Lung microvascular endothelial cell (primary cell): ENCODE measurements around the gene LRRC53. TPM values are rescaled to one million over a fixed set of nuclear protein-coding genes. Genes with fewer than 3 reads are reported as not detected.

Experiments
- DNase-seq, 2 donors: peaks; one replicate each; pipeline versions ENCODE4 v3.0.0 to v3.0.0-alpha.2; 2010; ENCODE audit warnings: low read depth in 2 of 2
- total RNA-seq: library from RNA; depleted of rRNA; stranded (reverse); fragments of >200 nt; gene quantifications from 2 replicates; pipeline ENCODE4 v1.2.1, GENCODE V29; 2014

The LRRC53 gene
- total RNA-seq, 1 donor from 2014 or later = not detected

DNA sequence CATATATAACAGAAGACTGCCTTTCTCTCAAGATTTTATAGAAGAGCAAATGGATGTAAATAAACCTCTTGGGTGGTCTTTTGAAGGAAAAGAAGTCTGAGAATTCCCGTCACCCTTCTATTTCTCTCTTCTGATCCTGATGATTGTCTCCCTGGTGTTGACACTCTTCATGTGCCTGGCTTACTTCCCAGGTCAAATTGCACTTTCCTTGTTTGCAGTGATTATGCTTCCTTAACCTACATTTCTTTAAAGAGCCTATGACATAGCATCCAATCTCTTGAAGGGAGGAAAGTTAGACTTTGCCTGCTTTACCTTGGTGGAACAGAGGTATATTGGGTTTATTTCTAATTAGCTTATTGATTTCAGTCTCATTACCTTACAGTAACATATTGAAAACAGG is 80.1 kb downstream of the LRRC53 start:
- no peak for DNase-seq

DNA sequence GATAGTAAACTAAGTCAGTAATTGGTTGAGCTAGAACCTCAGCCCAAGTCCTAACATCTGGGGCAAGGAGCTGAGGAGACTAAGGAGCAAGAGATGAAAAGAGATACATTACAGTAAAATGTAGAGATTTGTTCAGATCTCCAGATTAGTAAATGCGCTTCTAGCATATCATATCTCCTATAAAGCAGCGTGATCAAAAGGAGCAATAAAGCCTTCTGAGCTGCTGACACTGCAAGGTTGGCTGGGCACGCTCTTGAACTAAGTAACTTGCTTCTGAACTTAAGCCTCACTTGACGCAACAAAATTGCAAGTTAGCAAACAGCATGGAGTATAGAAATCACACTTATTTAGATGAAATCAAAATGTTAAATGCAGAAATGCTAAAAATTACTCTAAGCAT is 80.9 kb downstream of the LRRC53 start:
- no peak for DNase-seq

DNA sequence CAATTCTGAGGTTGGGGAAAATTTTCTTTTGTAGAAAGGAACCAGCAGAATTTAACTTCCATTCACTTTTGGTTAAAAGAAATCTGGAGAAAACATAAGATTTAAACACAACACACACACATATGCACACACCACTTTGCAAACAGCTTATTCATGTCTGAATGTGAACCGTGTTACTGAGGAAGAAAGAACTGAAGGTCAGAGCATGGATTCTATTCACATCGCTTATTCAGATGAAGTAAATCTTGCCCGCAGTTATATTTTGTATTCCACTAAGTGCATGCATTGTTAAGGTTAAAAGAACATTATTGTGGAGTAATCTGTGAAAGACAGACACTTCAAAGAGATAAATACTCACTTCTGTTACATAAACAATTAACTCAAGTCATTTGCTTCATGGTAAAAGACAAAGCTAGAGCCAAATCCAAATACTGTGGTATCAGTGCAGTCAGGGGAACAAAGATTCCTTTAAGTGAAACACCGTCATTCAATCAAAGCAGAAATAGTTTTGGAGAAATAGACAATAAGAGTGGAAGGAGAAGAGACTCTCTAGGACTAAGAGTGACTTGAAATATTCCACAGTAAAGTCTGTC is 82.0 kb downstream of the LRRC53 start:
- no peak for DNase-seq

DNA sequence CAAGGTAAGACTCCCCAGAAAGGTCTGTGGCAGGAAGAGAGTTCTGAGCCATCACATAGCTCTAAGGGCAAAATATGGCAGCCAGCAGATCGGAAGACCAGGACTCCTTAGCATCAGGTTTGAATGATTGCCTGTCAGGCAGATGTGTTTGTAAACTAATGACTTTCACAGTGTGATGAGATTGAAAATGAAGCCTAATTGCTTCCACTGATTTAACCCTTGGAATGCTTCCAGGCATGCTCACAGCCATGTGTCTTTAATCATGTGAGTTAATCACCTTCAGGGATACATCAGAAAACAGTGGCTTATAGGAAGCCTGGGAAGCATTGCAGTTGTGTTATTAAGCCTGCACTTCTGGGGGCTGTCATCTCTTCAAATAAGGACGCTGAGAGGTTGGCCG is 82.8 kb downstream of the LRRC53 start:
- no peak for DNase-seq

DNA sequence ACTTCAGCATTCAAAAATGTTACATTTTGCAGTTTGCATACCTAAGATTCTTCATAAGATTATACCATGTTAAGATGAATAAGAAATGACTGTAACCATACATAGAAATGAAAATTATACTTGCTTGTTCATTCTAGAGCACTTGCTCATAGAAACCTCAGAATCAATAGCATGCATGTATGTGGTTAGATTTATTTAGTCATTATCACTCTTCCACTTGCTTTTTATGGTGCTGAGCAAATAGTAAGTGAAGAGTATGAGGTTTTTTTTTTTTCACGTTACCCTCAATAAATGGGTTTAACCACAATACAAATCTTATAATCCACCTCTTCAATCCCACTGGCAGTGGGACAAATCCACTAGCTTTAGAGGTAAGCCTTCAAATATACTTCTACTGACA is 84.7 kb downstream of the LRRC53 start:
- no peak for DNase-seq

DNA sequence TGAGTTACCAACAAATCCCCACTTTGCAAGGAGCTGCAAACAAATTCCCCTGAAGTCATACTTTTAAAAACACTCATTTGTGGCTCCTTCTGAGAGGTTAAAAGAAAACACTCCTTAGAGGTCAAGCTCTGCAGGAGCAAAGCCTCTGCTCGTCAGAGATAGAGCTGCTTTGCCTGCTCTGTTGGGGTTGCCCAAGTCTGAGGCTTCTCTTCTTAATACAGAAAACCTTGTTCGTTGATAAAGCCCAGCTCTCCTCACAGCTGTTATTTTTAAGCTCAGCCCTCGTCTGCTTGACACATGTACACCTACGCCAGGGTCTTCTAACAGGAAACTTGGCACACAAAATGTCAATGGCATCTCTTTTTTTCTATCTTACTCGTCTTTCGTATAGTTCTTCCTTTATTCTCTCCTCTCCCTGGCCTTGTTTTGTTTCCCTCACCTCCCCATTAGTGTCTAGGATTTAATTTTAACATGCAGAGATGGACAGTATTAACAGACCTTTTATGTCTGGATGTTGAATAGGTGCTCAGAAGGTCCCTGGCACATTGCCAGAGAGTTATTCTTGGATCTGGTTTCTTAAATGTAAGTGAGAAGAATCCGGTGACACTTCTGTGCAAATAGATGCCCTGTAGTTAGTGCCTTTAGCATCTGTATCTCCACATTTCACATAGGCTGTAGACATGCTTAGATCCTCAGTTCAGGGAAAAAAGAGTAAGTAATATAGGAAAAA is 86.0 kb downstream of the LRRC53 start:
- DNase-seq = no peak

DNA sequence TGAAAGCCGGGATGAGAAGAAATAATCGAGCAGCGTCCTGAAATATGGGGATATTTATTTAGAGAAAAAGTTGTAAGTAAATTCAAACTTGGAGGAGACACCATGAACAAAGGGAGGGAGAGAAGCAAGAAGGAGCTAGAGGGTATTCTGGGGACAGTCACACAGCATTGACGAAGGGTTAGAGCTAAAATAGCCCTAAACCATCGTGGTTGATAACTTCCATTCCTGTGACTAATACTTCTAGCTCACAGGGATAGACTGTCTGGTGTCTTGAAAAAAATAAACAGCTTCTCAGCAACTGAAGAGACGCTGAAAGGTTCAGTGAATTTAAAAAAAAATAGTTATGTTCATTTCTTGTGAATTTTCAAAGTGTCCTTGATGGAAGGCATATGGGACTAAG is 86.7 kb downstream of the LRRC53 start:
- DNase-seq = no peak

DNA sequence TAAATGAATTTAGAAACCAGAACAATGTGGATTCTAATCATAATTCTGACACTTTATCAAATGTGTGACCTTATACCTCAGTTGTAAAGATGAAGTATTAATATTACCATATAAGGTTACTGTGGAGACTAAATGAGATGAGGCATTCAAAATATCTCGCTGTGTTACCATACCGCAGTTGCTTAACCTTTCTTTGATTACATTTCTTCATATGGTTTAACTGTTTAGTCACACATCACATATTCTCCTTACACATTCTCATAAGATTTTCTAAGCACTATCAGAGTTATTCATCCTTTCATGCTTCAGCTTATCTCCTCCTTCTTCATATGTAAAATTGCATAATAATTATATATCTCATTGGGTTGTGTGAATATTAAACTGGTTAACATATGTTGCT is 88.9 kb downstream of the LRRC53 start:
- DNase-seq = no peak

DNA sequence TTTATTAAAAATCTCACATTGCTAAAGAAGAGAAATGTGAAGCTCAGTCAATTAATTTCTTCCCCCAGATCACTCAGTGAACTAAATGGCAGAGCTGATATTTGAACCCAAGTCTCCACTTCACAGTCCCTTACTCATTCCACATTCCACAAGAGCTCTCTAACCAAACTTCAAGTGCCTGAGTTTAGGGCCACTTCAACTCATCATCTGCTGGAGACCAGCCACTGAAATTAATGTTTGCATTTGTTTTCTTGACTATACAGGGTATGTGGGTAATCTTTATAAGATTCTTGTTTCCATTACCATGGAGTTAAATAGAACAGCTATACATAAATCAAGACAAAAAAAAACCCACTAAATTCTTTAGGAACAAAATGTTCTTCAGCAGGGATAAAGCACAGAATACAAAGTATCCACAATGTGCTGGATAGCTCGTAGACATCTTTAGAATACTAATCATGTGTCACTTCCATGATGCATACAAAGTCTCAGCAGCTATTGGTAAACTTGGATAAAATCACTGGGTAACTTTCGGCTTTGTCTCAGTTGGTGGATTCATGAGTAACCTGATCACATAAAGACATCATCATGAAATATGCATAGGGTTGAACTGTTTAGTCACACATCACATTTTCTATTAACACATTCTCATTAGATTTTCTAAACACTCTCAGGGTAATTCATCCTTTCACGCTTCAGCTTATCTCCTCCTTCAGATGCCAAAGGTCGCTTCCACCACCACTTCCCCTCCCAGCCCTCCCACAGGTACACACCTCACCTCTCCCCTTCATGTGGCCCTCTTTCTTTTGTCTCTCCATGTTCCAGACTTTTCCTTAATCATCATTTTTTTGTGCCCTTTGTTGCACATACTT is 89.8 kb downstream of the LRRC53 start:
- no peak for DNase-seq

DNA sequence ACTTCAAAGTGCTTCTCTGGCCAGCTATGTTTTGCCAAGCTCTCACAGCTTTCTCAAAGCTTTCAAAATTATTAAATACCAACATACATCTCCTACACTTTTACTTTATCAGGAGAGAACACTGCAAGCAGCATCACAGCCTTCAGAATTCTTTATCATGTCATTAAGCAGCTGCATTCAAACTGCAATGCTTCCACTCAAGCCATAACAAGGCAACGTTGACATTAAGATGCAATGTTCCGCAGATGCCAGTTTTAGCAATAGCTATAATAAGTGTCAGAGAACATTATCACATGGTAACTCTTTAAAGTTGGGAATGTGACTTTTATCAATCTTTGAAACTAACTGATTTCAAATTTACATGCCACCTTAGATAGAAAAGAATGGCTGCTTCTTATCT is 91.9 kb downstream of the LRRC53 start:
- DNase-seq = no peak

Other genes with a start within 250 kb of the LRRC53 start
- not detected in 2 replicates for gene ERICH3, start 161.2 kb upstream of the LRRC53 start, total RNA-seq
- gene CRYZ, start 220.4 kb upstream of the LRRC53 start, total RNA-seq = 13.1 and 25.5 TPM in 2 replicates
- gene TYW3, start 220.5 kb upstream of the LRRC53 start, total RNA-seq = 9.8 and 10.1 TPM in 2 replicates